Upper lobe of left lung (tissue), 4 donors: ENCODE results near the gene CAPN12.

Experiments used
- CTCF ChIP-seq, 6 experiments: fragments of 450-650 bp in 4 of 6; fragments of 200-600 bp in 2 of 6; sonication (generic) in 2 of 6; IDR thresholded peaks; one replicate each; pipeline ENCODE4 v1.5.1; 2016 to 2019; ENCODE audit warnings: antibody characterized with exemption in 6 of 6
- POLR2A ChIP-seq, 4 donors: fragments of 450-650 bp; IDR thresholded peaks; one replicate each; pipeline ENCODE4 v1.5.1; 2016 to 2017; ENCODE audit warnings: antibody characterized with exemption in 4 of 4, mild to moderate bottlenecking in 2 of 4
- POLR2AphosphoS5 ChIP-seq, 2 donors: sonication (generic); formaldehyde crosslinking; IDR thresholded peaks; one replicate each; pipeline ENCODE4 v1.5.1; 2017; ENCODE audit warnings: antibody characterized with exemption in 2 of 2

- TF ChIP-seq CTCF (IDR thresholded peaks at IDR 0.05) (no peak), POLR2AphosphoS5 (IDR thresholded peaks at IDR 0.05) (no peak), POLR2A (IDR thresholded peaks at IDR 0.05) (no peak)
Observed at GRCh38 chr19:38717855-38718254, 26.4 kb downstream of the CAPN12 start.
